ENCODE results near the gene AGT.

The AGT gene

DNA sequence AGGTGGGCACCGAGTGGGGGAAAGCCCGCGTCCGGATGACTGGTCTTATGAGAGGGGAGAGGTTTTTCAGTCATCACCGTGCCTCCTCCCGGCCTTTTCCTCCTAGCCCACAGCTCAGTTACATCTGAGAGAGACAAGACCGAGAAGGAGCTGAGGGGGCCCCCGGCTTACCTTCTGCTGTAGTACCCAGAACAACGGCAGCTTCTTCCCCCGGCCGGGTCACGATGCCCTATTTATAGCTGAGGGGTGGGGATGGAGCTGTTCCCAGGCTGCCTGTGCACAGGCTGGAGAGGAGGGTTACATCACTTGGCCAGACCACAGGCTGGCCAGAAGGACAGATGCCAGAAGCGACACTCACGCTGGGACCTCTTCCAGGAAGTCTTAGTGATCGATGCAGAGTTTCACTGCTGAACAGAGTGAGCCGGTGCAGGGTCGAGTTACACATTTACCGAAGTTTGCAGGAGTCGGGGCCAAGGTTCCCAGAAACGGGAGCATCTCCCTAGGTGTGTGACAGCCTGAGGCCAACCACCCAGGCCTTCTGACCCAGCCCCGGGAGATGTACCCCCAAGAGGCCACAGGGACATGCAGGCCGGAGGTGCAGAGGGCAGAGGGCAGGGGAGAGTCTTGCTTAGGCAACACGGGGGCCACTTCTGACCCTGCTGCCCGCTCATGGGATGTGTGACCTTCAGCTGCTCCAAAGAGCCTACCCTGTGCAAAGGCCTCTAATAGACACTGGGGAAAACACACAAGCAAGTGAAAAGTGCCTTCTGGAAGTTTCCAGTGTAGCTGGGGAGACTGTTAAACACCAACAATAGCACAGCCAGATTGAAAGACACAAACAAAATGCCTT lies at the start of gene AGT:
Gene AGT (minus strand): TSS at position 208 of the 850 bp plus-strand sequence. CDS start 3,299 bp downstream, outside the sequence.
- Histone ChIP-seq H2AFZ (ENCODE audit: low read length) (no peak within 1 kb of the TSS), H3K4me3 (ENCODE audit: low read depth, low read length, poor library complexity, severe bottlenecking) (no peak within 1 kb of the TSS), H3F3A (ENCODE audit: insufficient read depth, low read length) (no peaks in the 10 kb centered on the region), H3K27me3 (ENCODE audit: insufficient read depth, low read length) (no peaks in the 10 kb centered on the region; the same call in 1 of the 2 replicates), H4K20me1 (ENCODE audit: insufficient read depth, low read length) (no peaks in the 10 kb centered on the region), H3K79me2 (ENCODE audit: insufficient read depth, low read length) (no peaks in the 10 kb centered on the region), H3K4me2 (ENCODE audit: low read length) (no peak within 1 kb of the TSS), H3K36me3 (ENCODE audit: insufficient read depth, low read length) (no peaks in the 10 kb centered on the region), H3K9me3 (ENCODE audit: low read length) (no peaks in the 10 kb centered on the region), H3K9me2 (ENCODE audit: low read depth, low read length) (no peaks in the 10 kb centered on the region), H3K27ac (ENCODE audit: low read depth, low read length, poor library complexity, severe bottlenecking) (no peak within 1 kb of the TSS), H3K4me1 (ENCODE audit: insufficient read depth, low read length, severe bottlenecking) (no peaks in the 10 kb centered on the region), H3K9ac (ENCODE audit: low read length) (no peak within 1 kb of the TSS)
- TF ChIP-seq EZH2 (IDR thresholded peaks at IDR 0.05; ENCODE audit: borderline replicate concordance, low read length), result no peak
- TF ChIP-seq, protein P1, sequence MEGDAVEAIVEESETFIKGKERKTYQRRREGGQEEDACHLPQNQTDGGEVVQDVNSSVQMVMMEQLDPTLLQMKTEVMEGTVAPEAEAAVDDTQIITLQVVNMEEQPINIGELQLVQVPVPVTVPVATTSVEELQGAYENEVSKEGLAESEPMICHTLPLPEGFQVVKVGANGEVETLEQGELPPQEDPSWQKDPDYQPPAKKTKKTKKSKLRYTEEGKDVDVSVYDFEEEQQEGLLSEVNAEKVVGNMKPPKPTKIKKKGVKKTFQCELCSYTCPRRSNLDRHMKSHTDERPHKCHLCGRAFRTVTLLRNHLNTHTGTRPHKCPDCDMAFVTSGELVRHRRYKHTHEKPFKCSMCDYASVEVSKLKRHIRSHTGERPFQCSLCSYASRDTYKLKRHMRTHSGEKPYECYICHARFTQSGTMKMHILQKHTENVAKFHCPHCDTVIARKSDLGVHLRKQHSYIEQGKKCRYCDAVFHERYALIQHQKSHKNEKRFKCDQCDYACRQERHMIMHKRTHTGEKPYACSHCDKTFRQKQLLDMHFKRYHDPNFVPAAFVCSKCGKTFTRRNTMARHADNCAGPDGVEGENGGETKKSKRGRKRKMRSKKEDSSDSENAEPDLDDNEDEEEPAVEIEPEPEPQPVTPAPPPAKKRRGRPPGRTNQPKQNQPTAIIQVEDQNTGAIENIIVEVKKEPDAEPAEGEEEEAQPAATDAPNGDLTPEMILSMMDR (IDR thresholded peaks at IDR 0.05; ENCODE audit: low read length), result no peak

DNA sequence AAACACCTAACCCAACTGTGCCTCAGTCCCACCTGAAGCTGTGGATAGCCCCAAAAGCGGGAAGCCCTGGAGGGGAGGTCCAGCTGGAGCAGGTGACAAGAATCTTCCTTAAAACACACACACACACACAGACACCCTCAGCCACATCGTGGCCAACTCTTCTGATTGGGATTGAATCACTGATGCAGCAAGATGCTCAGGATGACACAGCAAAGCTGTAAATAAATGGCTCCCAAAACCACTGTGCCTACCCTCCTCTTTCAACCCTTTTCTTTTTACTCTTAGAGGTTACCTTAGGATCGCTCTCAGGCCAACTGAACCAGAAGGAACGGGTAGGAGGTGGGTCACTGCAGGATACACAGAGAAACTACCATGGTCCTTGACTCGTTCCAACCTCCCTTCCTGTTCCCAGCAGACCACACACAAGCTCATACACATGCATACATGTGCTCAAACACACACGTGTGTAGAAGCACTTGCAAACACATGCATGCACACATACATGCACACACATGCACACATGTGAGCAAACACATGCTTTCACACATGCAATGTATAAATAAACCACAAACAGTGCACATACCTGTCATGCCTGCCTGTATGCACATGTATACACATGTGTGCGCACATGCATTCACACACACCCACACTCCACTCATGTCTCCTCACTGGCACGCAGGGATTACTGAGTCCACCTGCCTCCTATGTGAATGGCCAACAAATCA lies 47.7 kb upstream of the AGT start:
- H3K27ac ChIP-seq (ENCODE audit: low read depth, low read length, poor library complexity, severe bottlenecking), result no peak overlapping the region
- H3K79me2 ChIP-seq (ENCODE audit: insufficient read depth, low read length), result no peaks in the 10 kb centered on the region
- H3K9me3 ChIP-seq (ENCODE audit: low read length), result no peaks in the 10 kb centered on the region
- H3K4me3 ChIP-seq (ENCODE audit: low read depth, low read length, poor library complexity, severe bottlenecking), result no peak overlapping the region
- no peaks in the 10 kb centered on the region for H3K4me1 ChIP-seq (ENCODE audit: insufficient read depth, low read length, severe bottlenecking)
- no peaks in the 10 kb centered on the region; the same call in 1 of the 2 replicates for H3K36me3 ChIP-seq (ENCODE audit: insufficient read depth, low read length)
- H3K9me2 ChIP-seq (ENCODE audit: low read depth, low read length), result no peaks in the 10 kb centered on the region
- TF ChIP-seq, protein P1 (IDR thresholded peaks at IDR 0.05; ENCODE audit: low read length), result no peak
- 0 out of 2 replicates have a peak, but pooled peaks cover 3% of the 10 kb centered on the region for H3K27me3 ChIP-seq (ENCODE audit: insufficient read depth, low read length)
- no peak overlapping the region for H2AFZ ChIP-seq (ENCODE audit: low read length)
- no peaks in the 10 kb centered on the region for H4K20me1 ChIP-seq (ENCODE audit: insufficient read depth, low read length)
- H3K4me2 ChIP-seq (ENCODE audit: low read length), result no peak overlapping the region
- H3F3A ChIP-seq (ENCODE audit: insufficient read depth, low read length), result no peaks in the 10 kb centered on the region
- no peak overlapping the region for H3K9ac ChIP-seq (ENCODE audit: low read length)

DNA sequence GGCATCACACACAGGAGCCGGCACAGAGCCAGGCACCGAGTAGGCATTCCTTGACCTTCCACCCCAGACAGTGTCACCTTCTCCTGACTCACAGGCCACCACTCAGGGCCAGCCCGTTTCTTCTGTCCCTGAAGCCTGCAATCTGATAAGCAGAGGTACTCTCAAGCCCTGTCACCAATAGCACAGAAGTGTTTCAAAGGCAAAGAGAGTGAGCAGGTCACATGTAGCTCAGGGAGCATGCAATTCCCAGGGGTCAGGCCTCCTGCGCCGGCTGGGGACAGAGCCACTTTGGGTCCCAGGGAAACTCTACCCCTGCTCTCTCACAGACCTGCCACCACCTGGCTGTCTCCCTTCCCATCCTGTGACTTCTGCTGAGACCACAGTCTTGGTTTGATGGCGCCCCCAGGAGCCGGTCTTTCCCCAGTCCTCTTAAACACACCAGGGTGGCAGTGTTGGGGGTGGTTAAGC lies 46.5 kb upstream of the AGT start:
- Histone ChIP-seq H3K4me3 (ENCODE audit: low read depth, low read length, poor library complexity, severe bottlenecking) (no peak overlapping the region), H3K79me2 (ENCODE audit: insufficient read depth, low read length) (no peaks in the 10 kb centered on the region), H3K9ac (ENCODE audit: low read length) (no peak overlapping the region), H3F3A (ENCODE audit: insufficient read depth, low read length) (no peaks in the 10 kb centered on the region), H3K4me1 (ENCODE audit: insufficient read depth, low read length, severe bottlenecking) (no peaks in the 10 kb centered on the region), H3K27me3 (ENCODE audit: insufficient read depth, low read length) (0 out of 2 replicates have a peak, but pooled peaks cover 3% of the 10 kb centered on the region), H3K36me3 (ENCODE audit: insufficient read depth, low read length) (no peaks in the 10 kb centered on the region; the same call in 1 of the 2 replicates), H4K20me1 (ENCODE audit: insufficient read depth, low read length) (no peaks in the 10 kb centered on the region), H3K9me2 (ENCODE audit: low read depth, low read length) (no peaks in the 10 kb centered on the region), H3K9me3 (ENCODE audit: low read length) (no peaks in the 10 kb centered on the region), H3K27ac (ENCODE audit: low read depth, low read length, poor library complexity, severe bottlenecking) (no peak overlapping the region), H2AFZ (ENCODE audit: low read length) (no peak overlapping the region), H3K4me2 (ENCODE audit: low read length) (no peak overlapping the region)
- no peak for TF ChIP-seq EZH2 (IDR thresholded peaks at IDR 0.05; ENCODE audit: borderline replicate concordance, low read length)
- TF ChIP-seq, protein P1 (IDR thresholded peaks at IDR 0.05; ENCODE audit: low read length), result peak; percentile 13; the same call in 1 of the 2 replicates
